Trophoblast cell (in vitro differentiated cells and primary cell): ENCODE measurements around the gene UBAC2.

ENCODE experiments used
- DNase-seq, 2 donors: peaks; one replicate each; pipeline ENCODE4 v3.0.0-alpha.2; 2016
- H2AFZ ChIP-seq: 2 replicates; pipeline ENCODE4 v1.6.1; 2013; ENCODE audit warnings: low read length, moderate library complexity, mild to moderate bottlenecking; ENCODE audit not compliant: insufficient read depth, poor library complexity
- H2AK5ac ChIP-seq: 2 replicates; pipeline ENCODE4 v1.6.1; 2013; ENCODE audit warnings: mild to moderate bottlenecking, low read length
- H2BK120ac ChIP-seq: 2 replicates; pipeline ENCODE4 v1.6.1; 2013; ENCODE audit warnings: low read length, mild to moderate bottlenecking, moderate library complexity; ENCODE audit not compliant: insufficient read depth, poor library complexity
- H2BK12ac ChIP-seq: 2 replicates; pipeline ENCODE4 v1.6.1; 2013; ENCODE audit warnings: mild to moderate bottlenecking, low read length, moderate library complexity
- H2BK5ac ChIP-seq: 2 replicates; pipeline ENCODE4 v1.6.1; 2013; ENCODE audit warnings: low read length, low read depth, moderate library complexity, mild to moderate bottlenecking; ENCODE audit not compliant: poor library complexity
- H3K14ac ChIP-seq: 2 replicates; pipeline ENCODE4 v1.6.1; 2013; ENCODE audit warnings: mild to moderate bottlenecking, low read length
- H3K18ac ChIP-seq: 2 replicates; pipeline ENCODE4 v1.6.1; 2013; ENCODE audit warnings: mild to moderate bottlenecking, low read length
- H3K23ac ChIP-seq: 2 replicates; pipeline ENCODE4 v1.6.1; 2013; ENCODE audit warnings: low read length
- H3K27ac ChIP-seq: 2 replicates; pipeline ENCODE4 v1.5.1; 2013; ENCODE audit warnings: low read depth, mild to moderate bottlenecking, inconsistent platforms, low read length, moderate library complexity
- H3K27me3 ChIP-seq: 2 replicates; pipeline ENCODE4 v1.6.1; 2013; ENCODE audit warnings: inconsistent platforms, mild to moderate bottlenecking, low read length, moderate library complexity; ENCODE audit not compliant: insufficient read depth
- H3K36me3 ChIP-seq, 2 experiments: 1 replicate in 1 of 2; 2 replicates in 1 of 2; pipeline ENCODE4 v1.6.1; 2013; ENCODE audit warnings: low read length in 2 of 2, mild to moderate bottlenecking in 2 of 2, moderate library complexity in 1 of 2; ENCODE audit not compliant: insufficient read depth in 2 of 2, control insufficient read depth in 1 of 2
- H3K4ac ChIP-seq: 2 replicates; pipeline ENCODE4 v1.6.1; 2013; ENCODE audit warnings: low read depth, mild to moderate bottlenecking, low read length, moderate library complexity
- H3K4me1 ChIP-seq, 2 experiments: 1 replicate in 1 of 2; 2 replicates in 1 of 2; pipeline ENCODE4 v1.6.1; 2013; ENCODE audit warnings: low read length in 2 of 2, mild to moderate bottlenecking in 2 of 2, moderate library complexity in 1 of 2; ENCODE audit not compliant: insufficient read depth in 2 of 2, control insufficient read depth in 1 of 2
- H3K4me2 ChIP-seq: 2 replicates; pipeline ENCODE4 v1.6.1; 2013; ENCODE audit warnings: inconsistent platforms, mild to moderate bottlenecking, low read length, moderate library complexity
- H3K4me3 ChIP-seq: 2 replicates; pipeline ENCODE4 v1.5.1; 2013; ENCODE audit warnings: mild to moderate bottlenecking, low read depth, low read length, inconsistent platforms
- H3K79me1 ChIP-seq: one replicate; pipeline ENCODE4 v1.6.1; 2013; ENCODE audit warnings: low read length
- H3K79me2 ChIP-seq: 2 replicates; pipeline ENCODE4 v1.6.1; 2013; ENCODE audit warnings: low read length, mild to moderate bottlenecking; ENCODE audit not compliant: control insufficient read depth, insufficient read depth, poor library complexity
- H3K9ac ChIP-seq: 2 replicates; pipeline ENCODE4 v1.6.1; 2013; ENCODE audit warnings: mild to moderate bottlenecking, low read length
- H3K9me3 ChIP-seq: 2 replicates; pipeline ENCODE4 v1.6.1; 2013; ENCODE audit warnings: low read depth, mild to moderate bottlenecking, control low read depth, inconsistent platforms, low read length; ENCODE audit not compliant: insufficient read depth
- H4K12ac ChIP-seq: 2 replicates; pipeline ENCODE4 v1.6.1; 2013; ENCODE audit warnings: low read depth, mild to moderate bottlenecking, low read length, moderate library complexity
- H4K8ac ChIP-seq: 2 replicates; pipeline ENCODE4 v1.6.1; 2013; ENCODE audit warnings: low read depth, mild to moderate bottlenecking, low read length, moderate library complexity
- H4K91ac ChIP-seq: one replicate; pipeline ENCODE4 v1.6.1; 2013; ENCODE audit warnings: low read depth, mild to moderate bottlenecking, low read length, moderate library complexity
- WGBS: extraction: QIAGEN DNeasy Blood & Tissue Kit; methylation state at CpG from one replicate; pipeline ENCODE4 v1.1.7; 2013; ENCODE audit warnings: missing lambda C conversion rate; ENCODE audit not compliant: insufficient read length, insufficient coverage; ENCODE audit errors: extremely low coverage; 5-methylcytosine and 5-hydroxymethylcytosine counted together

UBAC2 gene

GRCh38 chr13:99415014-99415650, 214.5 kb downstream of the UBAC2 start:
- Histone ChIP-seq H3K4me1 (no peaks in the 10 kb centered on the region), H3K27ac (no peak overlapping the region), H4K91ac (no peak overlapping the region), H3K18ac (no peak overlapping the region), H3K4me3 (peak overlapping the region; percentile 47), H2BK120ac (no peak overlapping the region), H2BK5ac (no peak overlapping the region), H2AK5ac (no peak overlapping the region), H3K79me2 (no peaks in the 10 kb centered on the region), H4K12ac (no peak overlapping the region), H3K36me3 (no peaks in the 10 kb centered on the region), H3K9ac (peak overlapping the region; percentile 25), H3K27me3 (no peaks in the 10 kb centered on the region), H3K79me1 (no peaks in the 10 kb centered on the region), H3K23ac (peak overlapping the region; percentile 88), H3K9me3 (peaks cover 7% of the 10 kb centered on the region), H2AFZ (no peak overlapping the region), H3K4me2 (no peak overlapping the region), H4K8ac (no peak overlapping the region), H3K14ac (no peak overlapping the region), H2BK12ac (no peak overlapping the region), H3K4ac (no peak overlapping the region)
- 100% methylated on average over 2 of the region's 13 CpGs for WGBS
- no peak for DNase-seq

- DNase-seq = no peak
- H3K79me1 ChIP-seq = no peaks in the 10 kb centered on the region
- no peak overlapping the region for H4K8ac ChIP-seq
- H3K23ac ChIP-seq = no peak overlapping the region
- H3K4ac ChIP-seq = no peak overlapping the region
- no peak overlapping the region for H3K27ac ChIP-seq
- no peak overlapping the region for H4K12ac ChIP-seq
- no peaks in the 10 kb centered on the region for H3K79me2 ChIP-seq
- no peaks in the 10 kb centered on the region for H3K36me3 ChIP-seq
- H3K4me1 ChIP-seq = no peaks in the 10 kb centered on the region
- no peak overlapping the region for H3K4me3 ChIP-seq
- H3K4me2 ChIP-seq = no peak overlapping the region
- no peak overlapping the region for H3K9ac ChIP-seq
- no CpG with 5 or more reads among the region's 14 CpGs for WGBS
- no peak overlapping the region for H3K14ac ChIP-seq
- H3K18ac ChIP-seq = no peak overlapping the region
- no peak overlapping the region for H2BK5ac ChIP-seq
- H4K91ac ChIP-seq = no peak overlapping the region
- no peak overlapping the region for H2AK5ac ChIP-seq
- no peak overlapping the region for H2AFZ ChIP-seq
- H3K9me3 ChIP-seq = peaks cover 7% of the 10 kb centered on the region
- H2BK120ac ChIP-seq = no peak overlapping the region
- H2BK12ac ChIP-seq = no peak overlapping the region
- H3K27me3 ChIP-seq = no peaks in the 10 kb centered on the region
These were observed 215.2 kb downstream of the UBAC2 start for GRCh38 chr13:99415851-99416331.

- H2BK120ac ChIP-seq = no peak overlapping the region
- no peak overlapping the region for H3K27ac ChIP-seq
- no peak overlapping the region for H4K12ac ChIP-seq
- no CpG with 5 or more reads among the region's 24 CpGs for WGBS
- no peak overlapping the region for H2AFZ ChIP-seq
- H3K4me1 ChIP-seq = no peaks in the 10 kb centered on the region
- H3K14ac ChIP-seq = no peak overlapping the region
- H3K4ac ChIP-seq = no peak overlapping the region
- no peak overlapping the region for H3K4me2 ChIP-seq
- no peak overlapping the region for H3K18ac ChIP-seq
- no peak overlapping the region for H3K4me3 ChIP-seq
- DNase-seq = no peak
- no peak overlapping the region for H4K91ac ChIP-seq
- H3K23ac ChIP-seq = no peak overlapping the region
- no peaks in the 10 kb centered on the region for H3K36me3 ChIP-seq
- no peaks in the 10 kb centered on the region for H3K27me3 ChIP-seq
- no peaks in the 10 kb centered on the region for H3K79me1 ChIP-seq
- H3K9me3 ChIP-seq = peaks cover 7% of the 10 kb centered on the region
- no peak overlapping the region for H2BK5ac ChIP-seq
- no peaks in the 10 kb centered on the region for H3K79me2 ChIP-seq
- H2AK5ac ChIP-seq = no peak overlapping the region
- H4K8ac ChIP-seq = no peak overlapping the region
- H3K9ac ChIP-seq = no peak overlapping the region
- no peak overlapping the region for H2BK12ac ChIP-seq
These were observed 215.9 kb downstream of the UBAC2 start for GRCh38 chr13:99416411-99417121.

- DNase-seq = no peak
- Histone ChIP-seq H4K91ac (no peak overlapping the region), H3K79me1 (no peaks in the 10 kb centered on the region), H3K27me3 (no peaks in the 10 kb centered on the region), H3K4me2 (no peak overlapping the region), H2AFZ (no peak overlapping the region), H3K9ac (no peak overlapping the region), H3K9me3 (peaks cover 5% of the 10 kb centered on the region), H3K23ac (no peak overlapping the region), H3K27ac (no peak overlapping the region), H3K14ac (no peak overlapping the region), H3K4me3 (no peak overlapping the region), H3K18ac (no peak overlapping the region), H2AK5ac (no peak overlapping the region), H3K4me1 (no peaks in the 10 kb centered on the region), H2BK12ac (no peak overlapping the region), H3K4ac (no peak overlapping the region), H2BK120ac (no peak overlapping the region), H3K36me3 (no peaks in the 10 kb centered on the region), H4K8ac (no peak overlapping the region), H3K79me2 (no peaks in the 10 kb centered on the region), H2BK5ac (no peak overlapping the region), H4K12ac (no peak overlapping the region)
- WGBS = no CpG with 5 or more reads among the region's 19 CpGs
These were observed 216.8 kb downstream of the UBAC2 start for GRCh38 chr13:99417201-99418102.
